Measurements from ENCODE around the gene METAP1.
A peak's percentile ranks its signal among the peaks of the same experiment; 100 is the strongest.
"Not testable (repeated sequence)": the region's sequence is repeated elsewhere in the genome, so short reads cannot be mapped to it uniquely, and the experiment has no call there.

Gene METAP1

DNA sequence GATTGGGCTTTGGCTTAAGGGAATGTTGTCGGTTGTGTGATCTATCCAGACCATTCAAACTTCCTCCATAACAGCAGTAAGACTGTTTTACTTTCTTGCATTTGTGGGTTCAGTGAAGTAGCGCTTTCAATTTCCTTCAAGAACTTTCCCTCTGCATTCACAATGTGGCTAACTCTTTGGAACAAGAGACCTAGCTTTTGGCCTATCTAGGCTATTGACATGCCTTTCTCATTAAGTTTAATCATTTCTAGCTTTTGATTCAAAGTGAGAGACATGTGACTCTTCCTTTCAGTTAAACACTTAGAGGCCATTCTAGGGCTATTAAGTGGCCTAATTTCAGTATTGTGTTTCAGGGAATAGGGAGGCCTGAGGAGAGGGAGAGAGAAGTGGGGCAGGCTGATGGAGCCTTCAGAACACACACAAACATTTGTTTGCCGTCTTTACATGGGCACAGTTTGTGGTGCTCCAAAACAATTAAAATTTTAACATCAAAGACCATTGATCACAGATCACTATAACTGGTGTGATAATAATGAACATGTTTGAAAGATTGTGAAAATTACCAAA lies 59.0 kb downstream of the METAP1 start:
- TF ChIP-seq, protein P1, sequence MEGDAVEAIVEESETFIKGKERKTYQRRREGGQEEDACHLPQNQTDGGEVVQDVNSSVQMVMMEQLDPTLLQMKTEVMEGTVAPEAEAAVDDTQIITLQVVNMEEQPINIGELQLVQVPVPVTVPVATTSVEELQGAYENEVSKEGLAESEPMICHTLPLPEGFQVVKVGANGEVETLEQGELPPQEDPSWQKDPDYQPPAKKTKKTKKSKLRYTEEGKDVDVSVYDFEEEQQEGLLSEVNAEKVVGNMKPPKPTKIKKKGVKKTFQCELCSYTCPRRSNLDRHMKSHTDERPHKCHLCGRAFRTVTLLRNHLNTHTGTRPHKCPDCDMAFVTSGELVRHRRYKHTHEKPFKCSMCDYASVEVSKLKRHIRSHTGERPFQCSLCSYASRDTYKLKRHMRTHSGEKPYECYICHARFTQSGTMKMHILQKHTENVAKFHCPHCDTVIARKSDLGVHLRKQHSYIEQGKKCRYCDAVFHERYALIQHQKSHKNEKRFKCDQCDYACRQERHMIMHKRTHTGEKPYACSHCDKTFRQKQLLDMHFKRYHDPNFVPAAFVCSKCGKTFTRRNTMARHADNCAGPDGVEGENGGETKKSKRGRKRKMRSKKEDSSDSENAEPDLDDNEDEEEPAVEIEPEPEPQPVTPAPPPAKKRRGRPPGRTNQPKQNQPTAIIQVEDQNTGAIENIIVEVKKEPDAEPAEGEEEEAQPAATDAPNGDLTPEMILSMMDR (conservative IDR thresholded peaks at IDR 0.05; ENCODE audit: low read length), result no peak
- no peak for DNase-seq (ENCODE audit: low read depth)
- H3K4me3 ChIP-seq (ENCODE audit: low read length), result no peak overlapping the region

DNA sequence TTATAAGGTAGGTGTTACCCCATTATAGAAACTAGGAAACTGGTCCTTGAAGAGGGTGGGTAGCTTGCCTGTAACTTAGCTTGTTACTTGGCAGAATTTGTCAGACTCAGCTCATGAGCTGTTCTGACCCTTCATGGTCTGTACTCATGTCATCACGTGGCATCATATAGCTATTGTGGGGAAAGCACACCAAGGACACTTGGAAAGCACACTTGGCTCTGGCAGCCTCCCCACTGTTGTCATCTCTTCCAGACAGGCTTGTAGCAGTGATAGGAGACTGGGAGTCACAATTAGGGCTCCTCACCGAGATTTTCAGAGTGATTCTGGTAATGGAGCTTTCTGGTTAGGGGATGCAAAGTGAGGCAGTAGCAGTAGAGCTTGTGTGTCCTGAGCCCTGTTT lies 62.7 kb downstream of the METAP1 start:
- no peak overlapping the region for H3K4me3 ChIP-seq (ENCODE audit: low read length)
- no peak for DNase-seq (ENCODE audit: low read depth)
- TF ChIP-seq, protein P1 (conservative IDR thresholded peaks at IDR 0.05; ENCODE audit: low read length), result no peak

DNA sequence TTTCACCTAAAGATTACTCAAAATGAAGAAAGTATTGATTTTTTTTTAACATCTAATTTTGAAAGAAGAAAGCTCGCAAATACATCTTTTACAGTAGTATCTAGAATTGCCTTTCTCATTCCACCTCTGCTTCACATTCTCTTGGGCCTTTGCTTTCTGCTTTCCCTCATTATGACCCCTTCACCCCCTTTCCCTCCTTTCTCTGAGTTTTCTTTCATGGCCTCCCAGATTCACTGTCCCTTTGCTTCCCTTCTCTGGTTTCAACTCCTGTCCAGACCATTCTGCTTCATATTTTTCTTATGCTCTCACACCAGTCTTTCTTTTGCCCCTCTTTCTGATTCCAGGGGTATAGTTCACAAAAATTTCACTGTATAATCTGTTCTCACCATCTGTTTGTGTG lies 64.0 kb downstream of the METAP1 start:
- H3K4me3 ChIP-seq (ENCODE audit: low read length), result no peak overlapping the region
- TF ChIP-seq, protein P1 (conservative IDR thresholded peaks at IDR 0.05; ENCODE audit: low read length), result no peak
- no peak for DNase-seq (ENCODE audit: low read depth)

DNA sequence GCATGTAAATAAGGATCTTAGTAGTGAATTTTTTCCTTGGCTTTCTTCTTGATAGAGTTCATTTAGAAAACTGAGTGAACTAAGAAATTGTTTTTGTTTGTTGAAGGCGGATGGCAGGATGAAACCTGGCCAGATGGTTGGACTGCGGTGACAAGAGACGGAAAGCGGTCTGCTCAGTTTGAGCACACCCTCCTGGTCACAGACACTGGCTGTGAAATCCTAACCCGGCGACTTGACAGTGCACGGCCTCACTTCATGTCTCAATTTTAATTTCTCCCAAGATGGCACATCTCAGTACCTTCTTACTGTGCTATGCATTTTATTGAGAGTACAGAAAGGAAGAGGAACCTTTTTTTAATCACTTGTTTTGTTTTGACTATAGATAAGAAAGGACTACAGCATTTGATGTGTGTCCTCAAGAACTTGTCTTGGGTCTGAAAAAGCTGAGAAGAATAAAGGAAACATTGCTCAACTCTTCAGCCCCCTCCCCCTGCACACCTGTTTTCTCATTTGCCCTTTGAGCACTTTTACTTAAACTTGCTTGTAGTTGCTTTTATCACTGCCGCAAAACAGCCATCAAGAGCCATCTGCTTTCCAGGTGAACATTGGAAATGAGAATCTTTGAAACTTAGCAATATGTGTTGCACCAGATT lies 65.7 kb downstream of the METAP1 start:
- H3K4me3 ChIP-seq (ENCODE audit: low read length), result no peak overlapping the region
- TF ChIP-seq, protein P1 (conservative IDR thresholded peaks at IDR 0.05; ENCODE audit: low read length), result no peak
- DNase-seq (ENCODE audit: low read depth), result peak; percentile 46

DNA sequence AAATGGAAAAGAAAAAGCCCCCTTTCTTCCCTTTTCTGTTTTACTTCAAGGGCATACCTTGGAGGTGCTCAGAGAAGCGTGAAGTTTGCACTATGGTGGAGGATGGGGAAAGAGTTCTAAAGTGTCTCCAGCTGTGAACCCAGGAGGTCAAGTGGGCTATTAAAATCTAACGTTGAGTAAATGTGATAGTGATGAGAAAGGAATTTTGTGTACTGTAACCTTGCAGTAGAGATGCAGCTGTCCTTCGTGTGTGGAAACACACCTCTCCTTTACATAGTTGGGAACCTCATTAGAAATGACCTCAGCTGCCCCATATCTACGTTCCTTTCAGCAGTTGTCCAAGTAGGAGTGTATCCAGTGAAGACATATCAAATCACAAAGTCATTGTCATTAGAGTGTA lies 66.6 kb downstream of the METAP1 start:
- H3K4me3 ChIP-seq (ENCODE audit: low read length), result no peak overlapping the region
- peak; percentile 25 for DNase-seq (ENCODE audit: low read depth)
- TF ChIP-seq, protein P1 (conservative IDR thresholded peaks at IDR 0.05; ENCODE audit: low read length), result no peak

DNA sequence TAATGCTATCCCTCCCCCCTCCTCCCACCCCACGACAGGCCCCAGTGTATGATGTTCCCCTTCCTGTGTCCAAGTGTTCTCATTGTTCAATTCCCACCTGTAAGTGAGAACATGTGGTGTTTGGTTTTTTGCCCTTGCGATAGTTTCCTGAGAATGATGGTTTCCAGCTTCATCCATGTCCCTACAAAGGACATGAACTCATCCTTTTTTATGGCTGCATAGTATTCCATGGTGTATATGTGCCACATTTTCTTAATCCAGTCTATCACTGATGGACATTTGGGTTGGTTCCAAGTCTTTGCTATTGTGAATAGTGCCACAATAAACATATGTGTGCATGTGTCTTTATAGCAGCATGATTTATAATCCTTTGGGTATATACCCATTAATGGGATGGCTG lies 70.0 kb downstream of the METAP1 start:
- H3K4me3 ChIP-seq (ENCODE audit: low read length); DNase-seq (ENCODE audit: low read depth): not testable (repeated sequence)

DNA sequence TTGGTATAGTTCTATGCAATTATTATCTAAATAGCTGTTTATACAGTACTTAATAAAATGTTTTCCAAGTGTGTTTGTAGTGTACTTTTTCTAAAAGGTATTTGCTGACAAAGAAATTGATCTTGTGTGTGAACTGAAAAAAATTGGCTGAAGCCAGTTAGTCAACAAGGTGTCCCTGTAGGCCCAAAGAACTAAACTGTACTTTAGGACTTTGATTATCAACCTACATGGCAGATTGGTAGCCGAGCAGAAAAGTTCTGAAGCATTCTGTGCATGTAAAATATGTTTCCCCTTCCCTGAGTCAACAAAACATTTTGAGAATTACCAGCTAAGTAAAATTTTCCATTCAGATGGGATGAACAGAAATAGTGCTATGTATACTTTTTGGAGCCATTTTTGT lies 72.1 kb downstream of the METAP1 start:
- H3K4me3 ChIP-seq (ENCODE audit: low read length), result no peak overlapping the region
- TF ChIP-seq, protein P1 (conservative IDR thresholded peaks at IDR 0.05; ENCODE audit: low read length), result no peak
- DNase-seq (ENCODE audit: low read depth), result no peak

Data from AG10803 (cell line).